RPMI7951 (cell line): ENCODE data around the gene ENTPD2. TPM values are rescaled to one million over a fixed set of nuclear protein-coding genes. Genes with fewer than 3 reads are reported as not detected.

Experiments
- total RNA-seq: library from RNA; depleted of rRNA; stranded (reverse); fragments of >200 nt; shearing (Covaris generic); gene quantifications from 2 replicates; pipeline ENCODE4 v1.2.3, GENCODE V29; 2014; rRNA removed

Gene ENTPD2
- total RNA-seq, 1 experiment from 2014 or later = not detected

Other genes with a start within 250 kb of the ENTPD2 start
- gene RABL6, start 246.1 kb downstream of the ENTPD2 start, total RNA-seq = 30.0 and 37.8 TPM in 2 replicates
- 0.72 and 1.3 TPM in 2 replicates for gene AJM1, start 211.6 kb downstream of the ENTPD2 start, total RNA-seq
- 88.7 and 92.2 TPM in 2 replicates for gene PHPT1, start 204.7 kb downstream of the ENTPD2 start, total RNA-seq
- gene MAMDC4, start 201.7 kb downstream of the ENTPD2 start, total RNA-seq = 0.36 and 0.39 TPM in 2 replicates
- gene EDF1, start 187.8 kb downstream of the ENTPD2 start, total RNA-seq = 304 and 460 TPM in 2 replicates
- 10.1 and 13.7 TPM in 2 replicates for gene TRAF2, start 167.5 kb downstream of the ENTPD2 start, total RNA-seq
- 48.7 and 74.1 TPM in 2 replicates for gene FBXW5, start 109.3 kb downstream of the ENTPD2 start, total RNA-seq
- gene C8G, start 108.8 kb downstream of the ENTPD2 start, total RNA-seq = not detected in 2 replicates
- gene LCN12, start 101.8 kb downstream of the ENTPD2 start, total RNA-seq = not detected in 2 replicates
- 0.24 TPM in 1 of 2 replicates, not detected in the other for gene PTGDS, start 76.6 kb downstream of the ENTPD2 start, total RNA-seq
- not detected in 2 replicates for gene LCNL1, start 71.1 kb downstream of the ENTPD2 start, total RNA-seq
- 24.5 and 50.9 TPM in 2 replicates for gene PAXX, start 61.6 kb downstream of the ENTPD2 start, total RNA-seq
- gene CLIC3, start 57.5 kb downstream of the ENTPD2 start, total RNA-seq = 0.68 and 1.7 TPM in 2 replicates
- gene ABCA2, start 25.8 kb downstream of the ENTPD2 start, total RNA-seq = 4.1 and 10.8 TPM in 2 replicates
- not detected in 2 replicates for gene FUT7, start 22.0 kb downstream of the ENTPD2 start, total RNA-seq
- gene NPDC1, start 7.9 kb downstream of the ENTPD2 start, total RNA-seq = 0.60 and 1.6 TPM in 2 replicates
- gene SAPCD2, start 16.5 kb upstream of the ENTPD2 start, total RNA-seq = 15.3 and 21.8 TPM in 2 replicates
- gene UAP1L1, start 23.5 kb upstream of the ENTPD2 start, total RNA-seq = 7.6 and 10.0 TPM in 2 replicates
- 39.2 and 56.9 TPM in 2 replicates for gene MAN1B1, start 32.9 kb upstream of the ENTPD2 start, total RNA-seq
- gene DPP7, start 60.7 kb upstream of the ENTPD2 start, total RNA-seq = 30.8 and 37.5 TPM in 2 replicates
- gene GRIN1, start 85.1 kb upstream of the ENTPD2 start, total RNA-seq = 0.20 TPM in 1 of 2 replicates, not detected in the other
- not detected in 2 replicates for gene LRRC26, start 116.0 kb upstream of the ENTPD2 start, total RNA-seq
- gene TMEM210, start 118.0 kb upstream of the ENTPD2 start, total RNA-seq = not detected in 2 replicates
- gene ANAPC2, start 134.5 kb upstream of the ENTPD2 start, total RNA-seq = 8.1 and 9.8 TPM in 2 replicates
- 72.8 and 99.2 TPM in 2 replicates for gene SSNA1, start 134.6 kb upstream of the ENTPD2 start, total RNA-seq
- gene TPRN, start 146.7 kb upstream of the ENTPD2 start, total RNA-seq = 1.1 and 3.7 TPM in 2 replicates
- gene TMEM203, start 151.6 kb upstream of the ENTPD2 start, total RNA-seq = 39.1 and 40.0 TPM in 2 replicates
- gene NDOR1, start 151.6 kb upstream of the ENTPD2 start, total RNA-seq = 4.6 and 5.4 TPM in 2 replicates
- gene RNF208, start 168.2 kb upstream of the ENTPD2 start, total RNA-seq = not detected in 2 replicates
- gene CYSRT1, start 171.1 kb upstream of the ENTPD2 start, total RNA-seq = 0.36 and 1.1 TPM in 2 replicates
- not detected in 2 replicates for gene RNF224, start 173.4 kb upstream of the ENTPD2 start, total RNA-seq
- gene SLC34A3, start 176.8 kb upstream of the ENTPD2 start, total RNA-seq = not detected in 2 replicates
- gene TUBB4B, start 187.2 kb upstream of the ENTPD2 start, total RNA-seq = 295 and 372 TPM in 2 replicates
- not detected in 2 replicates for gene STPG3, start 197.2 kb upstream of the ENTPD2 start, total RNA-seq
- 34.2 and 46.8 TPM in 2 replicates for gene NELFB, start 201.3 kb upstream of the ENTPD2 start, total RNA-seq
- under 0.01 TPM in 2 replicates for gene TOR4A, start 223.7 kb upstream of the ENTPD2 start, total RNA-seq
- 0.12 TPM in 1 of 2 replicates, not detected in the other for gene NRARP, start 248.2 kb upstream of the ENTPD2 start, total RNA-seq